Peyer's patch (tissue), 4 donors: ENCODE data around the gene DLX3. TPM values are rescaled to one million over a fixed set of nuclear protein-coding genes. Genes with fewer than 3 reads are reported as not detected.

Experiments
- DNase-seq, 3 donors: peaks; one replicate each; pipeline ENCODE4 v3.0.0-alpha.2; 2017 to 2019
- H3K27ac ChIP-seq, 4 donors: fragments of 200-600 bp; sonication (generic); one replicate each; pipeline ENCODE4 v1.5.1; 2016 to 2019
- H3K27me3 ChIP-seq, 2 donors: fragments of 200-600 bp; sonication (generic); one replicate each; pipeline ENCODE4 v1.5.1; 2019
- H3K36me3 ChIP-seq, 3 donors: fragments of 200-600 bp; sonication (generic); one replicate each; pipeline ENCODE4 v1.5.1; 2016 to 2019
- H3K4me1 ChIP-seq, 4 donors: fragments of 200-600 bp; sonication (generic); one replicate each; pipeline ENCODE4 v1.5.1; 2016 to 2019
- H3K4me3 ChIP-seq, 4 donors: fragments of 200-600 bp; sonication (generic); 1 replicate in 3 of 4; 2 replicates in 1 of 4; pipeline ENCODE4 v1.5.1; 2016 to 2019; ENCODE audit warnings: mild to moderate bottlenecking in 1 of 4
- H3K9me3 ChIP-seq, 4 donors: fragments of 200-600 bp; sonication (generic); one replicate each; pipeline ENCODE4 v1.5.1; 2016 to 2019; ENCODE audit warnings: mild to moderate bottlenecking in 1 of 4
- CTCF ChIP-seq, 6 experiments: fragments of 450-650 bp in 4 of 6; fragments of 200-600 bp in 2 of 6; sonication (generic) in 1 of 6; IDR thresholded peaks; one replicate each; pipeline ENCODE4 v1.5.1; 2017 to 2019; ENCODE audit warnings: antibody characterized with exemption in 6 of 6, mild to moderate bottlenecking in 3 of 6, moderate library complexity in 1 of 6
- POLR2A ChIP-seq, 2 donors: fragments of 450-650 bp; IDR thresholded peaks; one replicate each; pipeline ENCODE4 v1.5.1; 2017; ENCODE audit warnings: antibody characterized with exemption in 2 of 2, mild to moderate bottlenecking in 2 of 2, moderate library complexity in 2 of 2
- total RNA-seq, 4 donors: library from RNA; depleted of rRNA; stranded (reverse); fragments of >200 nt; gene quantifications; one replicate each; pipeline ENCODE4 v1.1.0, GENCODE V29; 2016

Gene DLX3
- total RNA-seq, 4 donors from 2014 or later: not detected

GRCh38 chr17:50021681-50022370, 26.8 kb upstream of the DLX3 start:
- no peak overlapping the region for H3K4me3 ChIP-seq
- DNase-seq: peak in 1 of 3 donors; percentile 24
- no peak for TF ChIP-seq POLR2A (IDR thresholded peaks at IDR 0.05)
- no peak for TF ChIP-seq CTCF (IDR thresholded peaks at IDR 0.05)
- H3K27ac ChIP-seq: no peak overlapping the region
- no peaks in the 10 kb centered on the region for H3K36me3 ChIP-seq
- H3K4me1 ChIP-seq: no peaks in the 10 kb centered on the region
- no peaks in the 10 kb centered on the region for H3K27me3 ChIP-seq
- H3K9me3 ChIP-seq: no peaks in the 10 kb centered on the region

GRCh38 chr17:50020841-50021599, 26.0 kb upstream of the DLX3 start:
- H3K4me3 ChIP-seq: no peak overlapping the region
- H3K36me3 ChIP-seq: no peaks in the 10 kb centered on the region
- H3K27ac ChIP-seq: no peak overlapping the region
- no peak for TF ChIP-seq CTCF (IDR thresholded peaks at IDR 0.05)
- no peak for TF ChIP-seq POLR2A (IDR thresholded peaks at IDR 0.05)
- no peaks in the 10 kb centered on the region for H3K4me1 ChIP-seq
- no peaks in the 10 kb centered on the region for H3K9me3 ChIP-seq
- H3K27me3 ChIP-seq: no peaks in the 10 kb centered on the region
- DNase-seq: peak in 1 of 3 donors; percentile 10

GRCh38 chr17:50018909-50019308, 23.9 kb upstream of the DLX3 start:
- no peak overlapping the region for H3K27ac ChIP-seq
- H3K9me3 ChIP-seq: peaks cover 0 to 9% (median 0%) of the 10 kb centered on the region in 4 donors
- TF ChIP-seq POLR2A (IDR thresholded peaks at IDR 0.05): no peak
- no peaks in the 10 kb centered on the region for H3K4me1 ChIP-seq
- no peaks in the 10 kb centered on the region for H3K36me3 ChIP-seq
- peak in 1 of 3 donors; percentile 5 for DNase-seq
- H3K4me3 ChIP-seq: no peak overlapping the region
- no peaks in the 10 kb centered on the region for H3K27me3 ChIP-seq

- Histone ChIP-seq H3K27me3 (no peaks in the 10 kb centered on the region), H3K27ac (no peak overlapping the region), H3K36me3 (no peaks in the 10 kb centered on the region), H3K4me1 (no peaks in the 10 kb centered on the region), H3K9me3 (peaks cover 0 to 14% (median 4%) of the 10 kb centered on the region in 4 donors), H3K4me3 (no peak overlapping the region)
- DNase-seq: no peak
- TF ChIP-seq POLR2A (IDR thresholded peaks at IDR 0.05): no peak
- TF ChIP-seq CTCF (IDR thresholded peaks at IDR 0.05): no peak
These were observed 20.1 kb upstream of the DLX3 start for GRCh38 chr17:50015146-50015545.

- H3K9me3 ChIP-seq: peaks cover 0 to 14% (median 4%) of the 10 kb centered on the region in 4 donors
- no peak overlapping the region for H3K27ac ChIP-seq
- TF ChIP-seq POLR2A (IDR thresholded peaks at IDR 0.05): no peak
- no peak for TF ChIP-seq CTCF (IDR thresholded peaks at IDR 0.05)
- H3K27me3 ChIP-seq: no peaks in the 10 kb centered on the region
- no peaks in the 10 kb centered on the region for H3K4me1 ChIP-seq
- no peak overlapping the region for H3K4me3 ChIP-seq
- H3K36me3 ChIP-seq: no peaks in the 10 kb centered on the region
- DNase-seq: no peak
These were observed 19.6 kb upstream of the DLX3 start for GRCh38 chr17:50014471-50015088.

GRCh38 chr17:50013079-50013478, 18.1 kb upstream of the DLX3 start:
- Histone ChIP-seq H3K9me3 (peaks cover 0 to 14% (median 4%) of the 10 kb centered on the region in 4 donors), H3K27me3 (no peaks in the 10 kb centered on the region), H3K36me3 (no peaks in the 10 kb centered on the region), H3K4me1 (no peaks in the 10 kb centered on the region), H3K4me3 (no peak overlapping the region), H3K27ac (no peak overlapping the region)
- peak in 1 of 3 donors; percentile 1 for DNase-seq
- TF ChIP-seq CTCF (IDR thresholded peaks at IDR 0.05) (no peak), POLR2A (IDR thresholded peaks at IDR 0.05) (no peak)
